HepG2 (cell line): ENCODE measurements around the gene TGFA. TPM values are rescaled to one million over a fixed set of nuclear protein-coding genes. Genes with fewer than 3 reads are reported as not detected.

Experiments used
- ATAC-seq: fragments of 200-7000 bp; cut with Tn5 transposase; 3 replicates; pipeline ENCODE4 v1.9.1; 2020; ENCODE audit warnings: mild to moderate bottlenecking, moderate library complexity
- BruUV-seq: library from RNA; stranded (reverse); fragments of 400-500 nt; replicated peaks from 2 replicates; lab custom pipeline; 2021; lab: Mats Ljungman, UMichigan
- CTCF ChIA-PET: fragments of 300-600 bp; formaldehyde crosslinking; extraction: SDS; loops from one replicate; lab custom pipeline; 2021; ENCODE audit warnings: low total read pairs, inconsistent platforms, low intra/inter-chr PET ratio; lab: Yijun Ruan, JAX
- POLR2A ChIA-PET: fragments of 350-600 bp; sonication (Branson Sonifier 250); formaldehyde crosslinking; loops from one replicate; lab custom pipeline; 2020; ENCODE audit warnings: antibody characterized with exemption, inconsistent platforms; lab: Yijun Ruan, JAX
- DNase-seq: peaks from one replicate; pipeline ENCODE4 v3.0.0-alpha.2; 2015; ENCODE audit warnings: low spot score
- FAIRE-seq: peaks from 3 replicates; lab custom pipeline; 2011; peaks lifted over from hg19 to GRCh38; lab: Jason Lieb, UNC
- H2AFZ ChIP-seq: one replicate; pipeline ENCODE4 v1.6.1; 2011; ENCODE audit warnings: low read length, inconsistent platforms
- H3K27ac ChIP-seq: fragments of 300-600 bp; 3 replicates; pipeline ENCODE4 v1.8.0; 2011; ENCODE audit warnings: mixed run types, mild to moderate bottlenecking, mixed read lengths, low read length, inconsistent platforms; ENCODE audit not compliant: insufficient read depth; ENCODE audit errors: extremely low read length
- H3K27me3 ChIP-seq, 2 experiments: fragments of 200-600 bp in 1 of 2; 2 replicates in 1 of 2; 3 replicates in 1 of 2; pipeline versions ENCODE4 v1.6.0 to v1.8.0; 2011; ENCODE audit warnings: low read length in 2 of 2, mild to moderate bottlenecking in 2 of 2, moderate library complexity in 2 of 2, inconsistent platforms in 1 of 2; ENCODE audit not compliant: insufficient read depth in 2 of 2, control insufficient read depth in 1 of 2
- H3K36me3 ChIP-seq, 2 experiments: fragments of 200-600 bp in 1 of 2; replicated peaks in 1 of 2; 2 replicates in 1 of 2; 3 replicates in 1 of 2; pipeline versions ENCODE4 v1.5.1 to v1.8.0; 2011; ENCODE audit warnings: low read length in 2 of 2, inconsistent platforms in 1 of 2; ENCODE audit not compliant: insufficient read depth in 2 of 2, control insufficient read depth in 1 of 2
- H3K4me1 ChIP-seq: 2 replicates; pipeline ENCODE4 v1.5.1; 2012; ENCODE audit warnings: low read length, inconsistent platforms; ENCODE audit not compliant: insufficient read depth
- H3K4me2 ChIP-seq: 2 replicates; pipeline ENCODE4 v1.6.0; 2011; ENCODE audit warnings: low read depth, low read length, inconsistent platforms
- H3K4me3 ChIP-seq, 3 experiments: fragments of 200-600 bp in 1 of 3; sonication (generic), shearing (Covaris generic) in 1 of 3; replicated peaks in 1 of 3; 2 replicates each; pipeline ENCODE4 v1.5.1; 2011 to 2016; ENCODE audit warnings: low read length in 3 of 3, inconsistent platforms in 2 of 3, low read depth in 2 of 3, mild to moderate bottlenecking in 2 of 3, control low read depth in 1 of 3, mixed read lengths in 1 of 3; ENCODE audit not compliant: insufficient read depth in 1 of 3
- H3K79me2 ChIP-seq: one replicate; pipeline ENCODE4 v1.6.1; 2011; ENCODE audit warnings: low read length, inconsistent platforms; ENCODE audit not compliant: insufficient read depth
- H3K9ac ChIP-seq: 2 replicates; pipeline ENCODE4 v1.6.0; 2011; ENCODE audit warnings: mild to moderate bottlenecking, low read depth, low read length, inconsistent platforms; ENCODE audit not compliant: insufficient read depth
- H3K9me3 ChIP-seq: 2 replicates; pipeline ENCODE4 v1.5.1; 2012; ENCODE audit warnings: mild to moderate bottlenecking, low read length
- H4K20me1 ChIP-seq: 2 replicates; pipeline ENCODE4 v1.6.0; 2011; ENCODE audit warnings: inconsistent platforms, mild to moderate bottlenecking, low read length, moderate library complexity; ENCODE audit not compliant: insufficient read depth
- CTCF ChIP-seq: sonication (generic); formaldehyde crosslinking; IDR thresholded peaks from 2 replicates; pipeline ENCODE4 v1.5.0; 2020; ENCODE audit warnings: mild to moderate bottlenecking, missing genetic modification reagents, moderate library complexity
- FIP1L1 ChIP-seq: fragments of 200-400 bp; formaldehyde crosslinking; IDR thresholded peaks from 2 replicates; pipeline ENCODE4 v1.6.1; 2018; ENCODE audit warnings: low read depth, mild to moderate bottlenecking, low read length, moderate library complexity, borderline replicate concordance; ENCODE audit not compliant: insufficient read depth
- FOXK2 ChIP-seq: fragments of 450-650 bp; IDR thresholded peaks from 2 replicates; pipeline ENCODE4 v1.6.1; 2016
- FOXP1 ChIP-seq, 2 experiments: fragments of 450-650 bp in 1 of 2; IDR thresholded peaks; 2 replicates each; pipeline ENCODE4 v1.6.1; 2017 to 2018; ENCODE audit warnings: antibody characterized with exemption in 1 of 2
- IKZF4 ChIP-seq: sonication (generic); formaldehyde crosslinking; IDR thresholded peaks from 2 replicates; pipeline ENCODE4 v1.5.1; 2020; ENCODE audit warnings: borderline replicate concordance, mild to moderate bottlenecking, low read depth, missing genetic modification reagents; ENCODE audit errors: not compliant biosample characterization
- MAFG ChIP-seq: sonication (generic); formaldehyde crosslinking; IDR thresholded peaks from 2 replicates; pipeline ENCODE4 v1.5.1; 2020; ENCODE audit warnings: mild to moderate bottlenecking, missing genetic modification reagents
- SMAD3 ChIP-seq: sonication (generic); formaldehyde crosslinking; IDR thresholded peaks from 2 replicates; pipeline ENCODE4 v1.4.0; 2020; ENCODE audit warnings: missing genetic modification reagents
- ZNF512B ChIP-seq: sonication (generic); formaldehyde crosslinking; IDR thresholded peaks from 2 replicates; pipeline ENCODE4 v1.5.1; 2020; ENCODE audit warnings: missing genetic modification reagents, mild to moderate bottlenecking, borderline replicate concordance
- ZNF557 ChIP-seq: sonication (generic); formaldehyde crosslinking; IDR thresholded peaks from 2 replicates; pipeline ENCODE4 v1.4.0; 2020; ENCODE audit warnings: missing genetic modification reagents
- ZNF761 ChIP-seq: sonication (generic); formaldehyde crosslinking; conservative IDR thresholded peaks from 2 replicates; pipeline ENCODE4 v1.4.0; 2020; ENCODE audit warnings: mild to moderate bottlenecking, missing genetic modification reagents
- ZNF777 ChIP-seq: sonication (generic); formaldehyde crosslinking; IDR thresholded peaks from 2 replicates; pipeline ENCODE4 v1.4.0; 2020; ENCODE audit warnings: missing genetic modification reagents
- WGBS: methylation state at CpG from one replicate; pipeline ENCODE4 v1.1.6; 2017; ENCODE audit warnings: low lambda C conversion rate; 5-methylcytosine and 5-hydroxymethylcytosine counted together
- in situ Hi-C: cut with HindIII; loops from 2 replicates; pipeline ENCODE4 v1.10.0; 2017; ENCODE audit warnings: low pct_unique_long_range_greater_than_20kb; ENCODE audit not compliant: extremely low pct_ligation_motif_present
- intact Hi-C: fragments of 100-400 bp; cut with micrococcal nuclease; formaldehyde crosslinking; loops from one replicate; pipeline ENCODE4 v1.10.0; 2022; ENCODE audit not compliant: unreplicated experiment
- polyA plus RNA-seq, 8 experiments: library from polyadenylated mRNA; depleted of rRNA in 3 of 8; stranded (reverse) in 7 of 8; unstranded in 1 of 8; fragments of >200 nt; fragmentation: Illumina TruSeq in 4 of 8; extraction: Trizol in 4 of 8; gene quantifications; 2 replicates each; pipeline versions ENCODE4 v1.2.1 to v1.2.3, GENCODE V29; 2011 to 2016; ENCODE audit warnings: low read depth in 4 of 8, missing spikeins in 1 of 8, mixed read lengths in 1 of 8; ENCODE audit not compliant: insufficient read depth in 1 of 8
- total RNA-seq, 5 experiments: library from RNA; depleted of rRNA; stranded (reverse); fragments of >200 nt; fragmentation: Illumina TruSeq; extraction: Trizol; gene quantifications; 2 replicates each; pipeline ENCODE4 v1.2.3, GENCODE V29; 2016; ENCODE audit warnings: low read depth in 1 of 5
- TF ChIP-seq, protein P1 (sequence below): sonication (generic); formaldehyde crosslinking; IDR thresholded peaks from 2 replicates; pipeline ENCODE4 v1.8.0; 2022; ENCODE audit warnings: missing genetic modification reagents, low read depth, mild to moderate bottlenecking, borderline replicate concordance

TGFA gene
- total and polyA plus RNA-seq, 2 of the 13 experiments (the other 11 are each of a cell fraction or from before 2014, with no cell fraction given) = 7.8 to 15.3 TPM

- H3K27ac ChIP-seq = no peak overlapping the region
- intact Hi-C loops = no loop called here
- 0 out of 2 replicates have a peak, but pooled peaks have one; percentile 17 for TF ChIP-seq CTCF
- no peak for TF ChIP-seq ZNF777 (CRISPR knock-in tag)
- ChIA-PET POLR2A (no interaction called here), CTCF (no interaction called here)
- FAIRE-seq = no peak
- BruUV-seq = no TSS peak
- peak; percentile 60 for ATAC-seq
- no peaks in the 10 kb centered on the region for H3K79me2 ChIP-seq
- no peaks in the 10 kb centered on the region; a peak in 1 of 5 replicates for H3K36me3 ChIP-seq
- no peak overlapping the region for H3K4me3 ChIP-seq
- no peaks in the 10 kb centered on the region for H3K27me3 ChIP-seq
- no peaks in the 10 kb centered on the region for H3K9me3 ChIP-seq
- H3K4me2 ChIP-seq = no peak overlapping the region
- no peak overlapping the region for H3K9ac ChIP-seq
- no peaks in the 10 kb centered on the region for H4K20me1 ChIP-seq
- DNase-seq = no peak
- WGBS = 72% methylated on average over 7 of the region's 7 CpGs
- peaks cover 5% of the 10 kb centered on the region for H3K4me1 ChIP-seq
- in situ Hi-C loops = no loop called here
- no peak overlapping the region for H2AFZ ChIP-seq
Measured at GRCh38 chr2:70469435-70469834, 84.2 kb downstream of the TGFA start.

DNA sequence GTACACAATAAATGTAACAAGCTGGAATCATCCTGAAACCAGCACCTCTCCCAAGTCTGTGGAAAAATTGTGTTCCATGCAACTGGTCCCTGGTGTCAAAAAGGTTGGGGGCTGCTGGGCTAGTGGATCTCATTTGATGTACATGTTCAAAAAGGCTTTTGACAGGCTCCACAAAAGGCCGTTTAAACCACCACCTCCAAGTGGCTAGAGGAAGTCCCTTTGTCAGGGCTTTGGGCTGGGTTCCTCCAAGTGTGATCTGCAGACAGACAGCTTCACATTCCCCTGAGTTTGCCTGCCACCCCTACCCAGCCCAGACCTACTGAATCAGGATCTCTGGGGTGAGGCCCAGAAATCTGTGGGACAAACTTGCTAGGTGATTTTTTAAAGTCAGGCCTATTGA lies 84.7 kb downstream of the TGFA start:
- no peak for ATAC-seq
- Histone ChIP-seq H3K79me2 (no peaks in the 10 kb centered on the region), H3K27me3 (no peaks in the 10 kb centered on the region), H3K9me3 (no peaks in the 10 kb centered on the region), H3K27ac (no peak overlapping the region), H3K9ac (no peak overlapping the region), H3K36me3 (no peaks in the 10 kb centered on the region; a peak in 1 of 5 replicates), H3K4me1 (peaks cover 11% of the 10 kb centered on the region), H3K4me2 (no peak overlapping the region), H3K4me3 (no peak overlapping the region), H2AFZ (no peak overlapping the region), H4K20me1 (no peaks in the 10 kb centered on the region)
- DNase-seq = no peak
- WGBS = 67% methylated on average over 1 of the region's 1 CpG
- no peak for FAIRE-seq
- intact Hi-C loops (no loop called here), in situ Hi-C loops (no loop called here)
- POLR2A ChIA-PET = no interaction called here
- CTCF ChIA-PET = no interaction called here
- no TSS peak for BruUV-seq
- TF ChIP-seq, protein P1, sequence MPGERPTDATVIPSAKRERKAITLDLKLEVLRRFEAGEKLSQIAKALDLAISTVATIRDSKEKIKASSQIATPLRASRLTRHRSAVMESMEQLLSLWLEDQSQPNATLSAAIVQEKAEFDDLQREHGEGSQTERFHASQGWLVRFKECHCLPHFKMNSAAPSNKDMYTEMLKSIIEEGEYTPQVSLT (CRISPR knock-in tag) = no peak
- TF ChIP-seq FOXP1 (IDR thresholded peaks at IDR 0.05) (no peak), FOXP1 (CRISPR knock-in tag; IDR thresholded peaks at IDR 0.05) (no peak), FIP1L1 (no peak), ZNF557 (no peak), ZNF512B (CRISPR knock-in tag) (no peak), IKZF4 (CRISPR knock-in tag) (no peak), ZNF761 (CRISPR knock-in tag) (no peak), MAFG (CRISPR knock-in tag) (no peak), FOXK2 (no peak), SMAD3 (CRISPR knock-in tag) (no peak)
